G401 (cell line): Measurements from ENCODE around the gene HSD17B4. TPM values are rescaled to one million over a fixed set of nuclear protein-coding genes. Genes with fewer than 3 reads are reported as not detected.
"Not testable (repeated sequence)": the region's sequence is repeated elsewhere in the genome, so short reads cannot be mapped to it uniquely, and the experiment has no call there.

Source experiments
- DNase-seq: peaks from one replicate; pipeline ENCODE4 v3.0.0-alpha.2; 2015; ENCODE audit warnings: low spot score
- in situ Hi-C: cut with HindIII; loops from 2 replicates; pipeline ENCODE4 v1.10.0; 2016; ENCODE audit warnings: low sequenced_read_pairs, mixed read lengths
- total RNA-seq: library from RNA; depleted of rRNA; stranded (reverse); fragments of >200 nt; shearing (Covaris generic); gene quantifications from 2 replicates; pipeline ENCODE4 v1.2.3, GENCODE V29; 2014; rRNA removed

Gene HSD17B4
- total RNA-seq = 175 and 203 TPM in 2 replicates

GRCh38 chr5:119452373-119453039, at the start of gene HSD17B4:
HSD17B4 (plus strand) TSS chr5:119452497; CDS start chr5:119452576, 79 bp downstream.
- in situ Hi-C loops = no loop called here
- DNase-seq = peak; percentile 95

GRCh38 chr5:119402555-119402954, 49.7 kb upstream of the HSD17B4 start:
- in situ Hi-C loops = loop anchor here (25.0 kb wide), 1 partner anchor 415 kb away; the partner anchor contains the start of gene DTWD2
- no peak for DNase-seq

GRCh38 chr5:119404033-119404432, 48.3 kb upstream of the HSD17B4 start:
- in situ Hi-C loops = loop anchor here (25.0 kb wide), 1 partner anchor 417 kb away; the partner anchor contains the start of gene DTWD2
- no peak for DNase-seq

- no peak for DNase-seq
- in situ Hi-C loops = loop anchor here (25.0 kb wide), 1 partner anchor 418 kb away; the partner anchor contains the start of gene DTWD2
These were observed 46.9 kb upstream of the HSD17B4 start for GRCh38 chr5:119405419-119405818.

GRCh38 chr5:119406551-119407110, 45.7 kb upstream of the HSD17B4 start:
- DNase-seq = no peak
- in situ Hi-C loops = loop anchor here (25.0 kb wide), 1 partner anchor 419 kb away; the partner anchor contains the start of gene DTWD2

GRCh38 chr5:119409235-119409815, 43.0 kb upstream of the HSD17B4 start:
- DNase-seq = no peak
- in situ Hi-C loops = loop anchor here (25.0 kb wide), 1 partner anchor 422 kb away; the partner anchor contains the start of gene DTWD2

GRCh38 chr5:119410448-119411159, 41.7 kb upstream of the HSD17B4 start:
- in situ Hi-C loops = loop anchor here (25.0 kb wide), 1 partner anchor 423 kb away; the partner anchor contains the start of gene DTWD2
- no peak for DNase-seq

- in situ Hi-C loops = loop anchor here (25.0 kb wide), 1 partner anchor 424 kb away; the partner anchor contains the start of gene DTWD2
- peak; percentile 83 for DNase-seq
These were observed 40.7 kb upstream of the HSD17B4 start for GRCh38 chr5:119411361-119412278.

- in situ Hi-C loops = loop anchor here (25.0 kb wide), 1 partner anchor 425 kb away; the partner anchor contains the start of gene DTWD2
- no peak for DNase-seq
These were observed 39.7 kb upstream of the HSD17B4 start for GRCh38 chr5:119412279-119413227.

- DNase-seq = not testable (repeated sequence)
- in situ Hi-C loops = loop anchor here (25.0 kb wide), 1 partner anchor 427 kb away; the partner anchor contains the start of gene DTWD2
These were observed 38.1 kb upstream of the HSD17B4 start for GRCh38 chr5:119414124-119414734.

GRCh38 chr5:119417891-119418605, 34.2 kb upstream of the HSD17B4 start:
- in situ Hi-C loops = loop anchor here (25.0 kb wide), 1 partner anchor 431 kb away; the partner anchor contains the start of gene DTWD2

GRCh38 chr5:119418606-119419100, 33.6 kb upstream of the HSD17B4 start:
- DNase-seq = no peak
- in situ Hi-C loops = loop anchor here (25.0 kb wide), 1 partner anchor 431 kb away; the partner anchor contains the start of gene DTWD2

More at GRCh38 chr5:119417891-119418605, 34.2 kb upstream of the HSD17B4 start:
- no peak for DNase-seq

- DNase-seq = no peak
- in situ Hi-C loops = loop anchor here (25.0 kb wide), 1 partner anchor 433 kb away; the partner anchor contains the start of gene DTWD2
These were observed 32.1 kb upstream of the HSD17B4 start for GRCh38 chr5:119420169-119420568.

GRCh38 chr5:119426057-119426456, 26.2 kb upstream of the HSD17B4 start:
- in situ Hi-C loops = no loop called here
- DNase-seq = no peak

- DNase-seq = no peak
- in situ Hi-C loops = no loop called here
These were observed 25.2 kb upstream of the HSD17B4 start for GRCh38 chr5:119427060-119427459.

- DNase-seq, in situ Hi-C loops: not testable (repeated sequence)
These were observed 24.7 kb upstream of the HSD17B4 start for GRCh38 chr5:119427596-119427995.
